ENCODE data around the gene LINGO1.

DNA sequence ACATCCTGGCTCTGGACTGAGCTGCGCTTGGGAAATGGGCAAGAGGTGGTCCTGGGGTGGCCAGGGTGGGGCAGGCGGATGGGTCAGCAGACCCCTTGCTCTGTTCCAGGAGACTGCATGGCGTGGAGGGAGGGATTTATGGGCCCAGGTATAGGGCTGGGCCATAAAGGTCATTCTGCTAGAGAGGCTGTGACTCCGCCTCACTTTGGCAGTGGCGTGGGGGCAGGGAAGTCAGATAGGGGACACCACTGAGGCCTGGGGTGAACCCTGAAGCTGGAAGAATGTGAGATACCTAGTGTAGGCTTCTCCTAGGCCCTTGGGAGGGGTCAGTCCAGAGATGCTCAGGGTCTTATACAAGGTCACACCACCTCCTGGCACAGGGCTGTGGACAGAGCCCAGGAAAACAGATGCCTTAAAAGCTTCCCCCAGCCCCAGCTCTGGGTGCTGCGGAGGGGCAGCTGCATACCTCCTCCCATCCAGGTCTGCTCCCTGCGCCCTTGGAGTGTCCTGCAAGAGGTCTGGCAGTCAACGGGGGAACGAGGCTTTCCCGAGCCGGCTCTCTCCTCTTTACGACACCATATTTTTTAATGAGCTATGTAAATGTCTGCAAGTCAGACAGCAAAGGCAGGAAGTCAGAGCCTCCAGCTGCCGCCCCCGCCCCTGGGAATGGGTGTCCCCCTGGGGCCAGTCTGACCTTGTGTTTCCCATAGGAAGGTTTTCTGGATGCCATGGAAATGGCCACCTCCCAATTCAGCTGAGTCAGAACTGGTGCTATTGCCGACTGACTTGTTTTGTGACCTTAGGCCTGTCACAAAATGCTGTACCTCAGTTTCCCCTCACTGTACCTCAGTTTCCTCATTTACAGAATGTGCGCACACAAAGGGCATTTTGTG is 26.3 kb downstream of the LINGO1 start:
- TF ChIP-seq EMX1 (CRISPR knock-in tag; IDR thresholded peaks at IDR 0.05) (no peak), ELF4 (CRISPR knock-in tag; IDR thresholded peaks at IDR 0.05; ENCODE audit: low read depth) (no peak), JAZF1 (CRISPR knock-in tag; IDR thresholded peaks at IDR 0.05) (no peak), CREB1 (CRISPR knock-in tag; IDR thresholded peaks at IDR 0.05) (no peak), ZNF232 (CRISPR knock-in tag; IDR thresholded peaks at IDR 0.05) (no peak), MYBL2 (CRISPR knock-in tag; IDR thresholded peaks at IDR 0.05) (no peak)
- TF ChIP-seq, protein P1, sequence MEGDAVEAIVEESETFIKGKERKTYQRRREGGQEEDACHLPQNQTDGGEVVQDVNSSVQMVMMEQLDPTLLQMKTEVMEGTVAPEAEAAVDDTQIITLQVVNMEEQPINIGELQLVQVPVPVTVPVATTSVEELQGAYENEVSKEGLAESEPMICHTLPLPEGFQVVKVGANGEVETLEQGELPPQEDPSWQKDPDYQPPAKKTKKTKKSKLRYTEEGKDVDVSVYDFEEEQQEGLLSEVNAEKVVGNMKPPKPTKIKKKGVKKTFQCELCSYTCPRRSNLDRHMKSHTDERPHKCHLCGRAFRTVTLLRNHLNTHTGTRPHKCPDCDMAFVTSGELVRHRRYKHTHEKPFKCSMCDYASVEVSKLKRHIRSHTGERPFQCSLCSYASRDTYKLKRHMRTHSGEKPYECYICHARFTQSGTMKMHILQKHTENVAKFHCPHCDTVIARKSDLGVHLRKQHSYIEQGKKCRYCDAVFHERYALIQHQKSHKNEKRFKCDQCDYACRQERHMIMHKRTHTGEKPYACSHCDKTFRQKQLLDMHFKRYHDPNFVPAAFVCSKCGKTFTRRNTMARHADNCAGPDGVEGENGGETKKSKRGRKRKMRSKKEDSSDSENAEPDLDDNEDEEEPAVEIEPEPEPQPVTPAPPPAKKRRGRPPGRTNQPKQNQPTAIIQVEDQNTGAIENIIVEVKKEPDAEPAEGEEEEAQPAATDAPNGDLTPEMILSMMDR (IDR thresholded peaks at IDR 0.05), result no peak
- TF ChIP-seq, protein P2, sequence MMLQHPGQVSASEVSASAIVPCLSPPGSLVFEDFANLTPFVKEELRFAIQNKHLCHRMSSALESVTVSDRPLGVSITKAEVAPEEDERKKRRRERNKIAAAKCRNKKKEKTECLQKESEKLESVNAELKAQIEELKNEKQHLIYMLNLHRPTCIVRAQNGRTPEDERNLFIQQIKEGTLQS (CRISPR knock-in tag; conservative IDR thresholded peaks at IDR 0.05), result no peak
- TF ChIP-seq, protein P3, sequence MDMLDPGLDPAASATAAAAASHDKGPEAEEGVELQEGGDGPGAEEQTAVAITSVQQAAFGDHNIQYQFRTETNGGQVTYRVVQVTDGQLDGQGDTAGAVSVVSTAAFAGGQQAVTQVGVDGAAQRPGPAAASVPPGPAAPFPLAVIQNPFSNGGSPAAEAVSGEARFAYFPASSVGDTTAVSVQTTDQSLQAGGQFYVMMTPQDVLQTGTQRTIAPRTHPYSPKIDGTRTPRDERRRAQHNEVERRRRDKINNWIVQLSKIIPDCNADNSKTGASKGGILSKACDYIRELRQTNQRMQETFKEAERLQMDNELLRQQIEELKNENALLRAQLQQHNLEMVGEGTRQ (CRISPR knock-in tag; IDR thresholded peaks at IDR 0.05), result no peak
- TF ChIP-seq, protein P4, sequence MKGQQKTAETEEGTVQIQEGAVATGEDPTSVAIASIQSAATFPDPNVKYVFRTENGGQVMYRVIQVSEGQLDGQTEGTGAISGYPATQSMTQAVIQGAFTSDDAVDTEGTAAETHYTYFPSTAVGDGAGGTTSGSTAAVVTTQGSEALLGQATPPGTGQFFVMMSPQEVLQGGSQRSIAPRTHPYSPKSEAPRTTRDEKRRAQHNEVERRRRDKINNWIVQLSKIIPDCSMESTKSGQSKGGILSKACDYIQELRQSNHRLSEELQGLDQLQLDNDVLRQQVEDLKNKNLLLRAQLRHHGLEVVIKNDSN (CRISPR knock-in tag; IDR thresholded peaks at IDR 0.05), result no peak

All from WTC11 (cell line).